PC-9 (cell line): ENCODE measurements around the gene RAB43. TPM values are rescaled to one million over a fixed set of nuclear protein-coding genes. Genes with fewer than 3 reads are reported as not detected.

Source experiments
- BruUV-seq: library from RNA; stranded (reverse); fragments of 400-500 nt; replicated peaks from 2 replicates; lab custom pipeline; 2021; lab: Mats Ljungman, UMichigan
- CTCF ChIA-PET: fragments of 300-600 bp; sonication (Branson Sonifier 250); formaldehyde crosslinking; loops from one replicate; lab custom pipeline; 2022; ENCODE audit warnings: antibody characterized with exemption; lab: Charles Lee
- POLR2A ChIA-PET: fragments of 300-600 bp; sonication (Branson Sonifier 250); formaldehyde crosslinking; loops from one replicate; lab custom pipeline; 2022; ENCODE audit warnings: antibody characterized with exemption; ENCODE audit not compliant: unreplicated experiment; lab: Charles Lee
- DNase-seq, 2 experiments: peaks; one replicate each; pipeline versions ENCODE4 v3.0.0 to v3.0.0-alpha.2; 2015 to 2022; ENCODE audit warnings: mixed read lengths in 1 of 2
- H2AFZ ChIP-seq: fragments of 200-600 bp; sonication (generic); 2 replicates; pipeline ENCODE4 v1.8.1; 2017; ENCODE audit warnings: antibody characterized with exemption
- H3F3A ChIP-seq: fragments of 200-600 bp; sonication (generic); 2 replicates; pipeline ENCODE4 v1.8.1; 2017; ENCODE audit warnings: antibody characterized with exemption, mild to moderate bottlenecking, low read depth; ENCODE audit not compliant: insufficient read depth
- H3K27ac ChIP-seq: fragments of 200-600 bp; sonication (generic); 2 replicates; pipeline ENCODE4 v1.6.1; 2016; ENCODE audit warnings: mixed run types
- H3K27me3 ChIP-seq: fragments of 200-600 bp; sonication (generic); 2 replicates; pipeline ENCODE4 v1.6.1; 2016; ENCODE audit warnings: low read depth, mixed run types; ENCODE audit not compliant: insufficient read depth
- H3K36me3 ChIP-seq: fragments of 200-600 bp; sonication (generic); 2 replicates; pipeline ENCODE4 v1.6.1; 2016; ENCODE audit warnings: low read depth, mixed run types
- H3K4me1 ChIP-seq: fragments of 200-600 bp; sonication (generic); replicated peaks from 2 replicates; pipeline ENCODE4 v1.6.1; 2016; ENCODE audit warnings: mixed run types; ENCODE audit not compliant: insufficient read depth
- H3K4me2 ChIP-seq: fragments of 200-600 bp; sonication (generic); 2 replicates; pipeline ENCODE4 v1.6.1; 2017; ENCODE audit warnings: mixed run types
- H3K4me3 ChIP-seq: fragments of 200-600 bp; sonication (generic); 2 replicates; pipeline ENCODE4 v1.6.1; 2016; ENCODE audit warnings: mixed run types
- H3K79me2 ChIP-seq: fragments of 200-600 bp; sonication (generic); 2 replicates; pipeline ENCODE4 v1.6.1; 2017; ENCODE audit warnings: low read depth, mixed run types
- H3K9me2 ChIP-seq: fragments of 200-600 bp; sonication (generic); 2 replicates; pipeline ENCODE4 v1.8.1; 2017; ENCODE audit warnings: mild to moderate bottlenecking; ENCODE audit not compliant: insufficient read depth
- H3K9me3 ChIP-seq: fragments of 200-600 bp; sonication (generic); 2 replicates; pipeline ENCODE4 v1.8.1; 2016; ENCODE audit warnings: low read depth; ENCODE audit not compliant: insufficient read depth
- H4K20me1 ChIP-seq: fragments of 200-600 bp; sonication (generic); 2 replicates; pipeline ENCODE4 v1.8.1; 2017; ENCODE audit not compliant: insufficient read depth
- CTCF ChIP-seq: fragments of 200-600 bp; sonication (generic); conservative IDR thresholded peaks from 2 replicates; pipeline ENCODE4 v1.6.1; 2017; ENCODE audit warnings: mixed run types, antibody characterized with exemption, mild to moderate bottlenecking, moderate library complexity
- EZH2 ChIP-seq: fragments of 200-600 bp; sonication (generic); IDR thresholded peaks from 2 replicates; pipeline ENCODE4 v1.8.0; 2017; ENCODE audit warnings: antibody characterized with exemption, low read depth
- intact Hi-C: fragments of 100-400 bp; cut with micrococcal nuclease; formaldehyde crosslinking; loops from one replicate; pipeline ENCODE4 v1.10.0; 2022; ENCODE audit not compliant: unreplicated experiment
- total RNA-seq: library from RNA; stranded (reverse); gene quantifications from 2 replicates; pipeline ENCODE4 v1.2.3, GENCODE V29; 2021

The RAB43 gene
- total RNA-seq, 1 experiment from 2014 or later, result 39.5 TPM

- Histone ChIP-seq H3K9me2 (no peaks in the 10 kb centered on the region), H3K4me2 (no peak overlapping the region), H3K27ac (no peak overlapping the region), H4K20me1 (peaks cover 38% of the 10 kb centered on the region), H3K4me3 (no peak overlapping the region), H3K9me3 (no peaks in the 10 kb centered on the region), H3K36me3 (no peaks in the 10 kb centered on the region), H3K79me2 (no peaks in the 10 kb centered on the region), H3K4me1 (no peaks in the 10 kb centered on the region), H2AFZ (no peak overlapping the region), H3F3A (no peaks in the 10 kb centered on the region), H3K27me3 (no peaks in the 10 kb centered on the region)
- TF ChIP-seq CTCF, result no peak
- TF ChIP-seq EZH2, result no peak
- intact Hi-C loops, result no loop called here
- ChIA-PET CTCF (no interaction called here), POLR2A (no interaction called here)
- no TSS peak for BruUV-seq
- no peak for DNase-seq
These were observed 13.8 kb downstream of the RAB43 start for GRCh38 chr3:129107793-129108192.

- Histone ChIP-seq H3K4me2 (no peak overlapping the region), H4K20me1 (peaks cover 38% of the 10 kb centered on the region), H3K9me2 (no peaks in the 10 kb centered on the region), H3K4me1 (no peaks in the 10 kb centered on the region), H3K36me3 (no peaks in the 10 kb centered on the region), H3K4me3 (no peak overlapping the region), H3F3A (no peaks in the 10 kb centered on the region), H3K27me3 (no peaks in the 10 kb centered on the region), H3K79me2 (no peaks in the 10 kb centered on the region), H2AFZ (no peak overlapping the region), H3K9me3 (no peaks in the 10 kb centered on the region), H3K27ac (no peak overlapping the region)
- TF ChIP-seq CTCF (no peak), EZH2 (no peak)
- intact Hi-C loops, result no loop called here
- CTCF ChIA-PET, result no interaction called here
- DNase-seq, result no peak
- POLR2A ChIA-PET, result no interaction called here
- no TSS peak for BruUV-seq
These were observed 14.6 kb downstream of the RAB43 start for GRCh38 chr3:129106866-129107565.

GRCh38 chr3:129106320-129106719 lies 15.3 kb downstream of the RAB43 start:
- Histone ChIP-seq H3K36me3 (no peaks in the 10 kb centered on the region), H3K27ac (no peak overlapping the region), H4K20me1 (peaks cover 38% of the 10 kb centered on the region), H3K9me2 (no peaks in the 10 kb centered on the region), H2AFZ (no peak overlapping the region), H3K4me2 (no peak overlapping the region), H3K79me2 (no peaks in the 10 kb centered on the region), H3K4me1 (no peaks in the 10 kb centered on the region), H3K4me3 (no peak overlapping the region), H3F3A (no peaks in the 10 kb centered on the region), H3K27me3 (no peaks in the 10 kb centered on the region), H3K9me3 (no peaks in the 10 kb centered on the region)
- CTCF ChIA-PET, result no interaction called here
- no peak for DNase-seq
- POLR2A ChIA-PET, result interaction anchor here (0.7 kb wide), 1 partner anchor 112 kb away, joined by 3 read pairs; no protein-coding TSS in a partner anchor
- no TSS peak for BruUV-seq
- no peak for TF ChIP-seq CTCF
- TF ChIP-seq EZH2, result no peak
- intact Hi-C loops, result no loop called here
